ENCODE data around the gene ZNF626. TPM values are rescaled to one million over a fixed set of nuclear protein-coding genes. Genes with fewer than 3 reads are reported as not detected.

ZNF626 gene
- total RNA-seq = 6.9 and 7.4 TPM in 2 replicates

GRCh38 chr19:20661150-20661819, at the start of gene ZNF626:
ZNF626 (minus strand) TSS chr19:20661571; CDS start chr19:20661446, 125 bp downstream.

Other genes starting within 250 kb of the ZNF626 start
- gene ZNF737, start 95.8 kb downstream of the ZNF626 start, total RNA-seq = 2.8 and 6.8 TPM in 2 replicates
- gene ZNF66, start 114.7 kb upstream of the ZNF626 start, total RNA-seq = 1.4 and 3.7 TPM in 2 replicates